GM23338 (cell line): Measurements from ENCODE around the gene CALY. TPM values are rescaled to one million over a fixed set of nuclear protein-coding genes. Genes with fewer than 3 reads are reported as not detected.
A peak's percentile ranks its signal among the peaks of the same experiment; 100 is the strongest.

Experiments used
- ATAC-seq: fragments of 200-7000 bp; cut with Tn5 transposase; 3 replicates; pipeline ENCODE4 v1.9.1; 2020
- DNase-seq: peaks from one replicate; pipeline ENCODE4 v3.0.0-alpha.2; 2015; ENCODE audit warnings: low spot score
- H2AFZ ChIP-seq: fragments of 200-600 bp; sonication (generic); 2 replicates; pipeline ENCODE4 v1.8.0; 2016; ENCODE audit warnings: antibody characterized with exemption, mild to moderate bottlenecking, moderate library complexity
- H3F3A ChIP-seq: fragments of 200-600 bp; sonication (generic); replicated peaks from 2 replicates; pipeline ENCODE4 v1.8.0; 2017; ENCODE audit warnings: antibody characterized with exemption, mixed run types, low read depth
- H3K27ac ChIP-seq: fragments of 200-600 bp; sonication (generic); 2 replicates; pipeline ENCODE4 v1.6.1; 2016; ENCODE audit warnings: low read depth
- H3K27me3 ChIP-seq: fragments of 200-600 bp; sonication (generic); 2 replicates; pipeline ENCODE4 v1.8.0; 2016; ENCODE audit warnings: mild to moderate bottlenecking, mixed run types, moderate library complexity; ENCODE audit not compliant: insufficient read depth
- H3K36me3 ChIP-seq: fragments of 200-600 bp; sonication (generic); 2 replicates; pipeline ENCODE4 v1.8.0; 2016; ENCODE audit warnings: mild to moderate bottlenecking; ENCODE audit not compliant: insufficient read depth
- H3K4me1 ChIP-seq: fragments of 200-600 bp; sonication (generic); 2 replicates; pipeline ENCODE4 v1.8.0; 2016; ENCODE audit warnings: mild to moderate bottlenecking, moderate library complexity; ENCODE audit not compliant: insufficient read depth
- H3K4me2 ChIP-seq: fragments of 200-600 bp; sonication (generic); 2 replicates; pipeline ENCODE4 v1.7.1; 2017; ENCODE audit warnings: mixed run types
- H3K4me3 ChIP-seq: fragments of 200-600 bp; sonication (generic); 2 replicates; pipeline ENCODE4 v1.6.1; 2016; ENCODE audit warnings: mixed run types
- H3K79me2 ChIP-seq: fragments of 200-600 bp; sonication (generic); replicated peaks from 2 replicates; pipeline ENCODE4 v1.8.0; 2017; ENCODE audit warnings: mild to moderate bottlenecking; ENCODE audit not compliant: insufficient read depth
- H3K9me2 ChIP-seq: fragments of 200-600 bp; sonication (generic); 2 replicates; pipeline ENCODE4 v1.8.0; 2017; ENCODE audit not compliant: insufficient read depth
- H4K20me1 ChIP-seq: fragments of 200-600 bp; sonication (generic); replicated peaks from 2 replicates; pipeline ENCODE4 v1.8.0; 2017; ENCODE audit warnings: mild to moderate bottlenecking; ENCODE audit not compliant: insufficient read depth
- H3K27ac Mint-ChIP-seq: 2 replicates; pipeline ENCODE4 v1.8.0; 2020; ENCODE audit warnings: inconsistent platforms, mild to moderate bottlenecking, moderate library complexity, mixed read lengths
- H3K27me3 Mint-ChIP-seq: 3 replicates; pipeline ENCODE4 v1.8.0; 2022; ENCODE audit warnings: low read depth, mild to moderate bottlenecking, moderate library complexity, mixed read lengths, inconsistent platforms; ENCODE audit not compliant: insufficient read depth, poor library complexity
- H3K36me3 Mint-ChIP-seq: 3 replicates; pipeline ENCODE4 v1.8.0; 2021; ENCODE audit warnings: low read depth, mild to moderate bottlenecking, inconsistent platforms, moderate library complexity, mixed read lengths
- H3K4me1 Mint-ChIP-seq: 3 replicates; pipeline ENCODE4 v1.8.0; 2020; ENCODE audit warnings: mild to moderate bottlenecking, inconsistent platforms, mixed read lengths
- H3K4me3 Mint-ChIP-seq: 3 replicates; pipeline ENCODE4 v1.8.0; 2021; ENCODE audit warnings: moderate library complexity, mild to moderate bottlenecking, inconsistent platforms, mixed read lengths
- H3K9me3 Mint-ChIP-seq: 3 replicates; pipeline ENCODE4 v1.8.0; 2020; ENCODE audit warnings: moderate library complexity, mild to moderate bottlenecking, inconsistent platforms, mixed read lengths
- CREB1 ChIP-seq: fragments of 250-450 bp; sonication (Bioruptor Pico); IDR thresholded peaks from 2 replicates; pipeline ENCODE4 v1.5.0; 2020; ENCODE audit warnings: low read depth, mild to moderate bottlenecking, moderate library complexity
- JUNB ChIP-seq: IDR thresholded peaks from one replicate; pipeline ENCODE4 v1.6.1; 2016; ENCODE audit warnings: antibody characterized with exemption; ENCODE audit not compliant: unreplicated experiment
- POLR2AphosphoS5 ChIP-seq: IDR thresholded peaks from 2 replicates; pipeline ENCODE4 v1.6.1; 2016; ENCODE audit warnings: antibody characterized with exemption, low read depth
- polyA plus RNA-seq: library from polyadenylated mRNA; unstranded; fragments of >200 nt; fragmentation: Nextera tagmentation; extraction: Ambion mirVana; gene quantifications from 2 replicates; pipeline ENCODE4 v1.2.1, GENCODE V29; 2016
- total RNA-seq: library from RNA; depleted of rRNA; stranded (reverse); fragments of >200 nt; shearing (Covaris generic); gene quantifications from 2 replicates; pipeline ENCODE4 v1.2.3, GENCODE V29; 2014
- TF ChIP-seq, protein P1 (sequence below): IDR thresholded peaks from 2 replicates; pipeline ENCODE4 v1.6.1; 2016; ENCODE audit warnings: antibody characterized with exemption
- TF ChIP-seq, protein P2 (sequence below), 2 experiments: fragments of 200-600 bp in 1 of 2; sonication (generic) in 1 of 2; conservative IDR thresholded peaks; 2 replicates each; pipeline versions ENCODE4 v1.5.1 to v1.6.1; 2016 to 2017; ENCODE audit warnings: antibody characterized with exemption in 2 of 2, low read depth in 2 of 2, mild to moderate bottlenecking in 2 of 2, moderate library complexity in 1 of 2
- TF ChIP-seq, protein P3 (sequence below): fragments of 250-450 bp; sonication (Bioruptor Pico); IDR thresholded peaks from 2 replicates; pipeline ENCODE4 v1.5.0; 2020; ENCODE audit warnings: mild to moderate bottlenecking, moderate library complexity

CALY gene
- total and polyA plus RNA-seq, 2 experiments from 2014 or later, result 1.0 to 8.0 TPM

DNA sequence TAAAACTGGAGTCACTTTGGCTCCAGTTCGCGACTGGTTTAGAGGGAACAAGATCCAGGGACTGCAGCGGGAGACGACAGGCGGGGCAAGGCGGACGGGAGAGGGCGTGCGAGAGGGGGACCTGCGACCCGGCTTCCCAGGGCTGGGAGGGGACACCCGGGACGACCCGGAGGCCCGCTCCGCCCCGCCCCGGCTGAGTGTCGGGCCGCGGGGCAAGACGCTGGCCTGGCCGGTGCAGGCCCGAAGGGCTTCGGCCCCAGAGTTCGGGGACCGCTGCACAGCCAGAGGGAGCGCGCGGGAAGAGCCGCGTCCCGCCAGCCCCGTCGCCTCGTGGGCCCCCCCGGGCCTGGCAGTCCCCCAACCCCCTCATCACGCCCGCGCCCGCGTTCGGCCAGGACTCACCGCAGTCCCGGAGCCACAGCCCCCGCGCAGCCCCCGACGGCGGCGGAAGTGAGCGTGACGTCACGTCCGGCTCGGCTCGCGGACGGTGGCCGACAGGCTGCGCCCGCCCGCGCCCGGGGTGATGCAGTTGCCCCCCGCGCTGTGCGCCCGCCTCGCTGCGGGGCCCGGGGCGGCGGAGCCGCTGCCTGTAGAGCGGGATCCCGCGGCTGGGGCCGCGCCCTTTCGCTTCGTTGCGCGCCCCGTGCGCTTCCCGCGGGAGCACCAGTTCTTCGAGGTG, 28.1 kb downstream of the CALY start, which contains the start of the genes TUBGCP2 and ZNF511:
Gene TUBGCP2 (minus strand): TSS at position 452 of the 679 bp plus-strand sequence. CDS start 5,931 bp downstream, outside the sequence.
Gene ZNF511 (plus strand): TSS at position 494 of the 679 bp plus-strand sequence. CDS start 30 bp downstream, at position 524.
- Histone ChIP-seq H3K9me2 (no peaks in the 10 kb centered on the region), H3F3A (peaks cover 18% of the 10 kb centered on the region), H3K79me2 (peaks cover 43% of the 10 kb centered on the region), H4K20me1 (peaks cover 24% of the 10 kb centered on the region), H3K27ac (peak within 1 kb of the TSS; percentile 88), H3K36me3 (peaks cover 5% of the 10 kb centered on the region; the same call in 1 of the 2 replicates), H3K4me3 (peak within 1 kb of the TSS; percentile 98), H3K4me2 (peak within 1 kb of the TSS; percentile 100), H3K4me1 (peaks cover 10% of the 10 kb centered on the region; the same call in 1 of the 2 replicates), H3K27me3 (no peaks in the 10 kb centered on the region), H2AFZ (no peak within 1 kb of the TSS)
- Mint-ChIP-seq H3K27ac (peak within 1 kb of the TSS; percentile 93), H3K36me3 (peaks cover 22% of the 10 kb centered on the region), H3K4me1 (peaks cover 4% of the 10 kb centered on the region), H3K9me3 (peaks cover 2% of the 10 kb centered on the region; the same call in 2 of the 3 replicates), H3K27me3 (peaks cover 6% of the 10 kb centered on the region), H3K4me3 (peak within 1 kb of the TSS; percentile 97)
- DNase-seq (peak; percentile 81), ATAC-seq (peak; percentile 79)
- TF ChIP-seq, protein P1, sequence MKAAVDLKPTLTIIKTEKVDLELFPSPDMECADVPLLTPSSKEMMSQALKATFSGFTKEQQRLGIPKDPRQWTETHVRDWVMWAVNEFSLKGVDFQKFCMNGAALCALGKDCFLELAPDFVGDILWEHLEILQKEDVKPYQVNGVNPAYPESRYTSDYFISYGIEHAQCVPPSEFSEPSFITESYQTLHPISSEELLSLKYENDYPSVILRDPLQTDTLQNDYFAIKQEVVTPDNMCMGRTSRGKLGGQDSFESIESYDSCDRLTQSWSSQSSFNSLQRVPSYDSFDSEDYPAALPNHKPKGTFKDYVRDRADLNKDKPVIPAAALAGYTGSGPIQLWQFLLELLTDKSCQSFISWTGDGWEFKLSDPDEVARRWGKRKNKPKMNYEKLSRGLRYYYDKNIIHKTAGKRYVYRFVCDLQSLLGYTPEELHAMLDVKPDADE, result peak; percentile 69
- TF ChIP-seq, protein P2, sequence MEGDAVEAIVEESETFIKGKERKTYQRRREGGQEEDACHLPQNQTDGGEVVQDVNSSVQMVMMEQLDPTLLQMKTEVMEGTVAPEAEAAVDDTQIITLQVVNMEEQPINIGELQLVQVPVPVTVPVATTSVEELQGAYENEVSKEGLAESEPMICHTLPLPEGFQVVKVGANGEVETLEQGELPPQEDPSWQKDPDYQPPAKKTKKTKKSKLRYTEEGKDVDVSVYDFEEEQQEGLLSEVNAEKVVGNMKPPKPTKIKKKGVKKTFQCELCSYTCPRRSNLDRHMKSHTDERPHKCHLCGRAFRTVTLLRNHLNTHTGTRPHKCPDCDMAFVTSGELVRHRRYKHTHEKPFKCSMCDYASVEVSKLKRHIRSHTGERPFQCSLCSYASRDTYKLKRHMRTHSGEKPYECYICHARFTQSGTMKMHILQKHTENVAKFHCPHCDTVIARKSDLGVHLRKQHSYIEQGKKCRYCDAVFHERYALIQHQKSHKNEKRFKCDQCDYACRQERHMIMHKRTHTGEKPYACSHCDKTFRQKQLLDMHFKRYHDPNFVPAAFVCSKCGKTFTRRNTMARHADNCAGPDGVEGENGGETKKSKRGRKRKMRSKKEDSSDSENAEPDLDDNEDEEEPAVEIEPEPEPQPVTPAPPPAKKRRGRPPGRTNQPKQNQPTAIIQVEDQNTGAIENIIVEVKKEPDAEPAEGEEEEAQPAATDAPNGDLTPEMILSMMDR (conservative IDR thresholded peaks at IDR 0.05; ENCODE audit: low read depth in 2 of 2), result 0 out of 4 replicates have a peak, but pooled peaks of 1 of the 2 experiments have one; percentile 19
- TF ChIP-seq CREB1 (CRISPR knock-in tag) (peak; percentile 98), JUNB (no peak), POLR2AphosphoS5 (peak; percentile 62)

DNA sequence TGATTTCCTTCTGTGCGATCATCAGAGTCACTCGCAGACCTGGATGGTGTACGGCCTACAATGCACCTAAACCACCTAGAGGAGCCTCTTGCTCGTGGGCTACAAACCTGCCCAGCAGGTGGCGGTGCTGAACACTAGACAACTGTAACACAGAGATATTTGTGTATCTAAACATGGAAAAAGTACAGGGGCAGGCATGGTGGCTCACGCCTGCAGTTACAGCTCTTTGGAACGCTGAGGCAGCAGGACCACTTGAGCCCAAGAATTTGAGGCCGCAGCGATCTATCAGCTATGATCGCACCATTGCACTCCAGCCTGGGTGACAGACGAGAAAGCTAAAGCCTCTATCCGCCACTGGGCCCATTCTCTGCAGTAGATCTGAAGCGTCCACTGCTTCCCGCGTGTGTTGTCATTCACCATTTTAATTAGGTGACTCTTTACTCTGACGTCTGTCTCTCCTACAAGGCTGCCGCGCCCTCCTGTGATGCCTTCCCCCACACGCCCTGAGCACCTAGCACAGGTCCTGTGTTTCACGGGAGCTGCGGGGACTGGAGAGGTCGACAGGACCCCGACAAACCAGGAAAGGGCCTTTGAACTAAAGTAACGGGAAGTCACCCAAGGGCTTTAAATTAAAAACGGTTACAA, 28.8 kb downstream of the CALY start:
- Mint-ChIP-seq H3K4me3 (peak overlapping the region; percentile 97), H3K27me3 (peaks cover 6% of the 10 kb centered on the region), H3K27ac (peak overlapping the region; percentile 93), H3K4me1 (peaks cover 4% of the 10 kb centered on the region), H3K9me3 (peaks cover 2% of the 10 kb centered on the region; the same call in 2 of the 3 replicates), H3K36me3 (peaks cover 22% of the 10 kb centered on the region)
- TF ChIP-seq, protein P2 (conservative IDR thresholded peaks at IDR 0.05; ENCODE audit: low read depth in 2 of 2), result peak; percentile 69 to 71
- TF ChIP-seq, protein P3, sequence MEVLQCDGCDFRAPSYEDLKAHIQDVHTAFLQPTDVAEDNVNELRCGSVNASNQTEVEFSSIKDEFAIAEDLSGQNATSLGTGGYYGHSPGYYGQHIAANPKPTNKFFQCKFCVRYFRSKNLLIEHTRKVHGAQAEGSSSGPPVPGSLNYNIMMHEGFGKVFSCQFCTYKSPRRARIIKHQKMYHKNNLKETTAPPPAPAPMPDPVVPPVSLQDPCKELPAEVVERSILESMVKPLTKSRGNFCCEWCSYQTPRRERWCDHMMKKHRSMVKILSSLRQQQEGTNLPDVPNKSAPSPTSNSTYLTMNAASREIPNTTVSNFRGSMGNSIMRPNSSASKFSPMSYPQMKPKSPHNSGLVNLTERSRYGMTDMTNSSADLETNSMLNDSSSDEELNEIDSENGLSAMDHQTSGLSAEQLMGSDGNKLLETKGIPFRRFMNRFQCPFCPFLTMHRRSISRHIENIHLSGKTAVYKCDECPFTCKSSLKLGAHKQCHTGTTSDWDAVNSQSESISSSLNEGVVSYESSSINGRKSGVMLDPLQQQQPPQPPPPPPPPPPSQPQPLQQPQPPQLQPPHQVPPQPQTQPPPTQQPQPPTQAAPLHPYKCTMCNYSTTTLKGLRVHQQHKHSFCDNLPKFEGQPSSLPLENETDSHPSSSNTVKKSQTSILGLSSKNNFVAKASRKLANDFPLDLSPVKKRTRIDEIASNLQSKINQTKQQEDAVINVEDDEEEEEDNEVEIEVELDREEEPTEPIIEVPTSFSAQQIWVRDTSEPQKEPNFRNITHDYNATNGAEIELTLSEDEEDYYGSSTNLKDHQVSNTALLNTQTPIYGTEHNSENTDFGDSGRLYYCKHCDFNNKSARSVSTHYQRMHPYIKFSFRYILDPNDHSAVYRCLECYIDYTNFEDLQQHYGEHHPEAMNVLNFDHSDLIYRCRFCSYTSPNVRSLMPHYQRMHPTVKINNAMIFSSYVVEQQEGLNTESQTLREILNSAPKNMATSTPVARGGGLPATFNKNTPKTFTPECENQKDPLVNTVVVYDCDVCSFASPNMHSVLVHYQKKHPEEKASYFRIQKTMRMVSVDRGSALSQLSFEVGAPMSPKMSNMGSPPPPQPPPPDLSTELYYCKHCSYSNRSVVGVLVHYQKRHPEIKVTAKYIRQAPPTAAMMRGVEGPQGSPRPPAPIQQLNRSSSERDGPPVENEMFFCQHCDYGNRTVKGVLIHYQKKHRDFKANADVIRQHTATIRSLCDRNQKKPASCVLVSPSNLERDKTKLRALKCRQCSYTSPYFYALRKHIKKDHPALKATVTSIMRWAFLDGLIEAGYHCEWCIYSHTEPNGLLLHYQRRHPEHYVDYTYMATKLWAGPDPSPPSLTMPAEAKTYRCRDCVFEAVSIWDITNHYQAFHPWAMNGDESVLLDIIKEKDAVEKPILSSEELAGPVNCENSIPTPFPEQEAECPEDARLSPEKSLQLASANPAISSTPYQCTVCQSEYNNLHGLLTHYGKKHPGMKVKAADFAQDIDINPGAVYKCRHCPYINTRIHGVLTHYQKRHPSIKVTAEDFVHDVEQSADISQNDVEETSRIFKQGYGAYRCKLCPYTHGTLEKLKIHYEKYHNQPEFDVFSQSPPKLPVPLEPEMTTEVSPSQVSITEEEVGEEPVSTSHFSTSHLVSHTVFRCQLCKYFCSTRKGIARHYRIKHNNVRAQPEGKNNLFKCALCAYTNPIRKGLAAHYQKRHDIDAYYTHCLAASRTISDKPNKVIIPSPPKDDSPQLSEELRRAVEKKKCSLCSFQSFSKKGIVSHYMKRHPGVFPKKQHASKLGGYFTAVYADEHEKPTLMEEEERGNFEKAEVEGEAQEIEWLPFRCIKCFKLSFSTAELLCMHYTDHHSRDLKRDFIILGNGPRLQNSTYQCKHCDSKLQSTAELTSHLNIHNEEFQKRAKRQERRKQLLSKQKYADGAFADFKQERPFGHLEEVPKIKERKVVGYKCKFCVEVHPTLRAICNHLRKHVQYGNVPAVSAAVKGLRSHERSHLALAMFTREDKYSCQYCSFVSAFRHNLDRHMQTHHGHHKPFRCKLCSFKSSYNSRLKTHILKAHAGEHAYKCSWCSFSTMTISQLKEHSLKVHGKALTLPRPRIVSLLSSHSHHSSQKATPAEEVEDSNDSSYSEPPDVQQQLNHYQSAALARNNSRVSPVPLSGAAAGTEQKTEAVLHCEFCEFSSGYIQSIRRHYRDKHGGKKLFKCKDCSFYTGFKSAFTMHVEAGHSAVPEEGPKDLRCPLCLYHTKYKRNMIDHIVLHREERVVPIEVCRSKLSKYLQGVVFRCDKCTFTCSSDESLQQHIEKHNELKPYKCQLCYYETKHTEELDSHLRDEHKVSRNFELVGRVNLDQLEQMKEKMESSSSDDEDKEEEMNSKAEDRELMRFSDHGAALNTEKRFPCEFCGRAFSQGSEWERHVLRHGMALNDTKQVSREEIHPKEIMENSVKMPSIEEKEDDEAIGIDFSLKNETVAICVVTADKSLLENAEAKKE (CRISPR knock-in tag), result no peak
- no peak for TF ChIP-seq JUNB
- peak; percentile 32 for ATAC-seq
- Histone ChIP-seq H3K4me1 (peaks cover 10% of the 10 kb centered on the region; the same call in 1 of the 2 replicates), H3K79me2 (peaks cover 47% of the 10 kb centered on the region), H3K9me2 (no peaks in the 10 kb centered on the region), H3K4me2 (peak overlapping the region; percentile 100), H2AFZ (no peak overlapping the region), H4K20me1 (peaks cover 24% of the 10 kb centered on the region), H3K36me3 (peaks cover 5% of the 10 kb centered on the region; the same call in 1 of the 2 replicates), H3K4me3 (peak overlapping the region; percentile 98), H3K27me3 (no peaks in the 10 kb centered on the region), H3F3A (peaks cover 18% of the 10 kb centered on the region), H3K27ac (peak overlapping the region; percentile 88; the same call in 1 of the 2 replicates)
- peak; percentile 78 for DNase-seq
